GM12872 (cell line): Measurements from ENCODE around the gene HOXC5.

ENCODE experiments used
- TF ChIP-seq, protein P1 (sequence below): IDR thresholded peaks from 3 replicates; pipeline ENCODE4 v1.5.1; 2011; ENCODE audit warnings: low read depth, mild to moderate bottlenecking, low read length, moderate library complexity; ENCODE audit not compliant: insufficient read depth

HOXC5 gene

DNA sequence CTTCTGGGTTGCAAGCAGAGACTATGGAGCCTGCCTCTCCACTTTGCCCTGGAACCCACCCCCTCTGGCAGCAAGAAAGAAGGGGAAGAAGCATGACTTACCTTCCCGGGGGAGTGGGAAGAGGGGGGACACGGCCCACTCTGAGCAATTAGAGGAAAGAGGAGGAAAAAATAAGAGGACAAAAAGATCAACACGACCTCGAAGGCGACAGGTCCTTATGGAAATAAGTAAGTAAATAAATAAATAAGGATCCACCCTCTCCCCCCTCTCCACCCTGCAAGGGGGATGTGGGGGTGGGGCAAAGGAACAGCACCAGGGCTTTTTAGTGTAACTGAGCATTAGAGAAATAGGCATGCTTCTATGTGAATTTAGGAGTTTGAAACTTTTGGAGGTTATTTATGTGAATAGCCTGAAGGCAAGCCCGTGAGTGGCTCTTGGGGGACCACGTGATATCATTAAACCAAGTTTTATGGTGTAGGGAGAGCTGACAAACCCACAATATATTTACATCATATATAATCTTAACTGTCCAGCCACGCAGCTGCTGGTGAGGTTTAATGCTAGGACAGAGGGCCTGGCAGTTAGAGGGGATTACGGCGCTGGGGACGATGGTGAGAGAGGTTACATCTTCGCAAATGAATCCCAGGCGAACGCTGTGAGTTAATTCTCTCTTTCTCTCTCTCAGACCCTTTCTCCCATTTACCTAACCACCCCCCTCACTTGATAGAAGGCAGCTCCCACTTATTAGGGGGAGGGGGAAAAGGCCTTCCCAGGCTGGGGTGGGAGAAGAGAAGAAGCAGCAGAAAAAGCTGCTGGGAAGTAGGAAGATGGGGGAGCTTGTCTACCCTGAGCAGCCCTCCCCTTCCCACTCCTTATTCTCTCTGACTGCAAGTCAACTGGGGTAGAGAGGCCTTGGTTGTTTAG, 4.8 kb downstream of the HOXC5 start:
- TF ChIP-seq, protein P1, sequence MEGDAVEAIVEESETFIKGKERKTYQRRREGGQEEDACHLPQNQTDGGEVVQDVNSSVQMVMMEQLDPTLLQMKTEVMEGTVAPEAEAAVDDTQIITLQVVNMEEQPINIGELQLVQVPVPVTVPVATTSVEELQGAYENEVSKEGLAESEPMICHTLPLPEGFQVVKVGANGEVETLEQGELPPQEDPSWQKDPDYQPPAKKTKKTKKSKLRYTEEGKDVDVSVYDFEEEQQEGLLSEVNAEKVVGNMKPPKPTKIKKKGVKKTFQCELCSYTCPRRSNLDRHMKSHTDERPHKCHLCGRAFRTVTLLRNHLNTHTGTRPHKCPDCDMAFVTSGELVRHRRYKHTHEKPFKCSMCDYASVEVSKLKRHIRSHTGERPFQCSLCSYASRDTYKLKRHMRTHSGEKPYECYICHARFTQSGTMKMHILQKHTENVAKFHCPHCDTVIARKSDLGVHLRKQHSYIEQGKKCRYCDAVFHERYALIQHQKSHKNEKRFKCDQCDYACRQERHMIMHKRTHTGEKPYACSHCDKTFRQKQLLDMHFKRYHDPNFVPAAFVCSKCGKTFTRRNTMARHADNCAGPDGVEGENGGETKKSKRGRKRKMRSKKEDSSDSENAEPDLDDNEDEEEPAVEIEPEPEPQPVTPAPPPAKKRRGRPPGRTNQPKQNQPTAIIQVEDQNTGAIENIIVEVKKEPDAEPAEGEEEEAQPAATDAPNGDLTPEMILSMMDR: no peak

DNA sequence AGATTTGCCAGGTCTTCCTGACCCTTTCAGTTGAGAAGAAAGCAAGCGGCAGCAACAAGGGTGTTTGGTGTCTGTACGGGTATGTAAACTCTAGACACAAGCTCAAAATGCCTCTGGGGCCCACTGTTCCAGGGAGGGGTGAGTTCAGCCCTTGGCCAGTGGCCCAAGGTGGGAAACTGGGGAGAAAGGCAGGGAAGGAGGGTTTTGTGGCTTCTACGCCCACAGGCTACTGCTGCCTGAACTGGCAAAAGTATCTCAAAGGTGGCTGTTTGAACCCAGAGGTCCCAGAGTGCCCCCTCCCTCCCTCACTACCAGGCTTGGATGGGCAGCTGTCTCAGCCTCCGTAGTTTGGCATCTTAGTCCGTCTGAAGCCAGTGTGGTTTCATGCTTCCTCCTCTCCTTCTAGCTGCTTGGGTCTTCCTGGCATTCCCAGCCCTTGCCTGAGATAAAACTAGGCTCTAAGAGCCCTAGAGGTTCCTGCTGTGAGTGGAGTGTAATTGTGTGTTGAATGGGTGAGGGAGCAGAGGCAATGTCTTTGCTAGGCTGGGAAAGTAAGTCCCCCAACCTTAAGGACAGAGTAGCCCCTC, 5.5 kb downstream of the HOXC5 start:
- TF ChIP-seq, protein P1: no peak

DNA sequence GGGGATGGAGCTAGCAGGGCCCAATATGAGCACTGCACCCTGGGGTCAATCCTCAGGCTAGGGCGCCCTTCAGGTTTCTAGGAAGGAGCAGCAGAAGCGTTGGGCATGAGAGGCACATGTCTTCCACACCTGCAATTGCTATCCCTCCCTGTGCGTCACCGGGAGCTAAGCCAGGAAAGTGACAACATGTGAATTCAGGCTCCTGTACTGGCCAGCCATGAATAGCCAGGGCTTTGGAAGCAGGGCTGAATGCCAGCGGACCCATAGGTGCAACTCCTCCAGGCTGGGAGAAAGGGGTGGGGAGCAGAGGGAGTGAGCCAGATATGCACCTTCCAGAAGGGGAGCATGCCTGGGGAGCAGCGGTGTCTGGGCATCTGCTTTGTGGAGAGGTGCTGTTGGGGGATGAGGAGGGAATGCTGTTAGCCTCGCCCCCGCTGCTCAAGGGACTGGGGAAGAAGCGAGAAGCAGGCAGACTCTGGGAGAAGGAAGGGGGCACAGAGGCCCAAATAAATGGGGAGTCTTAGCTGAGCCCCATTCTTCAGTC, 6.1 kb downstream of the HOXC5 start:
- TF ChIP-seq, protein P1: no peak

DNA sequence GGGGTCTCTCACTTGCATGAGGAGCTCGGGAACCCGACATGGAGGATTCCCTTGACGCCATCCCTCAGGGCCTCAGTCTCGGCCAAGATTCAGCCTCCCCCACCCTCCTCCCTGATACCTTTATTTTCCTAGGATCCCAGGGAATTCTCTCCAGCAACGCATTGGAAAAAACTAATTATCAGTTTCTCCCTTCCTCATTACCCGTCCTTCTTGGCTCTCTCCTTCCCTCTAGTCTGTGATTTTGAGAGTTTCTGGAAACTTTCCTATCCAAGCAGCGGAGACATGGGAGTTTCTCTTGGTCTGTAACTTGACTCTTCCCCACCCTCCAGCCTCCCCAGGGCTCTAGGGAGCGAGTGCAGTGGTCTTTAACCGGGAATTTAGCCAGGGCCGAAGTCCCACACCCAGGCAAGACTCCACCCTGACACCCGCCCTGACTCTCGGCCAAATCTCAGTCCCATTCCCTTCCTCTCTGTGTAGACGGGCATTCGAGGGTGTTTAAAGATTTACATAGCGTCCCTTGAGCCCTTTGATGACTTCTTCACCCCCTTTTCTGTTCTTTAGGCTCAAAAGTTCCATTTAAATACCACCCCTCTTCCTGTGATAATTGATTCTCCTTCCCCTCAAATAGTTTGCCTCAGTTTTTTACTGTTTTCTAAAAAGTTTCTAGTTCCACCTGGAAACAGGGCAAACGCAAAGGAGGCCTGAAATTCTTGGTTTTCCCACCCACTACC, 6.7 kb downstream of the HOXC5 start:
- TF ChIP-seq, protein P1: no peak

DNA sequence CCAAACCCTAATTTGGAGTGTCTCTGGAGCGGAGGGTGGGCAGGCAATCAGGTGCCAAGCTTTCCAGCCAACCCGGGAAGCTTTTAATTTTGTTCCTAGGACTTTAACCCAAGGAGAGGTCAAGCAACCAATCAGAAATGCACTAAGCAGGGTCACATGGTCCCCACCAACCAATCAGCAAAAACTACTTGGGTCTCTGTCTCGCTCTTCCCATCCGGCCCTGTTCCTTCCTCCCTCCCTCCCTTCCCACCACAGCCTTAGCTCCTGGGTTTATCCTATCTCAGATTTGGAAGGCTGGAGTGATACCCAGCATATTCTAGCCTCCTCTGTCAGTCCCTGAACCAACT, 7.3 kb downstream of the HOXC5 start:
- TF ChIP-seq, protein P1: no peak

DNA sequence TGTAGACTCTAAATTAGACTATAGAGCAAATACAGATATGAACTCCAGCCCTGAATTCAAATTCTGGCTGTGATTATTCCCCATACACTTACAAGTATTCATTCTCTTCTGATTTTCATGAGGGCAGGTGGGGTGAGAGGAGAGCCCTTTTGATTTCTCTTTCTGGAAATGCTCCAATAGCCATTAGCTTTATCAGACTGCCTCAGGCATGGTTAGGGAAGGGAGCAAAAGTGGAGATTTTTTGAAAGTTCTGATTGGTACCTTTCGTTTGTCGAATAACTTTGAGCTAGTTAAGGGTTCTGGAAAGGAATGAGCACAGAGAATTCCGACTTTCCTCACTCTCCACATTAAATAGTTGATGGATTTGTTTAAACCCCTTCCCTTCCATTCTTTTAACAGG, 7.8 kb downstream of the HOXC5 start:
- TF ChIP-seq, protein P1: no peak

DNA sequence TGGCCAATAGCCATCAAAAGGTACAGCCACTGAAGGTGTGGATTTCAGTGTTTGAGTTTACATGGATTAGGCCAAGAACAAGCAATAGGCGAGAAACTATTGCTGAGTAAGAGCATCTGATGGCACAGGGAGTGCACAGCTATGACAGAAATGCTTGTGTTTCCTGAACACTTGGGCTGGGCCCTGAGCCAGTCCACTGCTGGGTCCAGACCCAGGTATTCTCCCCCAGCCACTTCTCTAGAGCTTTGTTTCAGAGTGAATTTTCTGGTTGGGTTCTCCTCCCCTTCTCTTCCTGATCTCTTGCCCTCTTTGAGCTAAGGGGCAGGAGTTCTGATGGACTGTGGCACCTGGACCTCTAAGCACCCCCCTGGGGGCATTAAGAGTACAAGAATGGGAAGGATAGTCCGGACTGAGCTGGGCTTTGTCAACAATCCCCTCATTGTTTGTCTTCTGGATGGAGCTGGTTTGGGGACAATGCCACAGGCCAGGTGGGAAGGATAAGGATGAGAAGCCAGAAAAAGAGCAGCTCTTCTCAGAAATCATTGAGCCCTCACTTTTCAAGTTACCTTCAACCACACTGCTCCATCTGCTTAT, 8.3 kb downstream of the HOXC5 start:
- TF ChIP-seq, protein P1: no peak
